DMS53 (cell line): ENCODE results near the gene PRDM12.

Experiments
- DNase-seq: peaks from one replicate; lab custom pipeline; 2025; lab: John Stamatoyannopoulos, UW

Gene PRDM12

DNA sequence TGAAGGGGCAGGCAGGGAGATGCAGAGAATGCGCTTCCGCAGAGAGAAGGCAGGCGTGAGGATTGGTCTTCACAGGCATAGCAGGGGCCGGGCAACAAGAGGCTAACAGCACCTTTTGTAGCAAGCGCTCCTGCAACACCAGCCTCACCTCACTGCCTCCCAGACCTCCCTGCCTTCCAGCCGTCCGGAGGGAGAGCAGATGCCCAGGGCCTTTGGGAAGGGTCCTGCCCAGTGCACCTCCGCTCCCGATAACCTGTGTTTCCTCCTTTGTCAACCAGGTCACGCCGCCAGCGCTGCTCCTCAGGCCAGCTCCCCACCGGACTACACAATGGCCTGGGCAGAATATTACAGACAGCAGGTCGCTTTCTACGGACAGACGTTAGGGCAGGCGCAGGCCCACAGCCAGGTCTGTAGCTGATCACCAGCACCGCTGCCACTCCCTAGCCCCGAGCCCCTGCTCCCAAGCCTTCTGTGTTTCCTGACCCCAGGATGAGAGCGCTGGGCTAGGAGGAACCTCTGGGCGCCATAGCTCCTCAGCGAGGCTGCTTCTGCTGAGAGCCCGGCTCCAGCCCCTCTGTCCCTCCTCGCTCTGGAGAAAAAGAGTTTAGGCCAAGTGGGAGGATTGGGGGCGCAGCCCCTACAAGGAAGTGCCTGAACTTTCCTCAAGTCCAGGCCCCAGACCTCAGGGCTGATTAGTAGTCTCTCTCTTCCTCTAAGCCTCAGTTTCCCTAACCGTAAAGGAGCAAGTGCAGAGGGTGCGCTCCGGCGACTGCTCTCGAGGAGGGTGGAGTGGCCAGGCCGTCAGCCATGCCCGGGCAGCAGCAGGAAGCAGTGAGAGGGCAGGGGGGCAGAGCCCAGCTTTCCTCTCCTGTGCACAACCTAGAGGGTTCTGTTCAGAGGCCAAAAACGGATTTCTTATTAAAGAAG is 28.4 kb upstream of the PRDM12 start:
- no peak for DNase-seq

DNA sequence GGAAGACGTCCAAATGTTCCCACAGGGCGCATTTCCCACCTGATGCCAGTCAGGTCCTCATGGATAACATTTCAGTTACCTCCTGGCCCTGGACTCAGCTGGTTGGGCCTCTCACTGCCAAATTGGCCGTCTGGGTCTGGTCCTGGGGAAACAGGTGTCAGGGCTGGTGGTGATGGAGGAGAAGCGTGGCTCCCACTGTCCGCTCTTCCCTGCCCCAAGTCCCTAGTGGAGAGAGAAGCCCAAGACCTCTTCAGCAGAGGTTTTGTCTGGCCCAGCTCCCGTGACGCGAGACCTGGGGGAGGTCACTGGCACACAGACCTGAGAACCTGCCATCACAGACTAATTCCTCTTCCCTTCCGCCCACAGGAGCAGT is 27.8 kb upstream of the PRDM12 start:
- DNase-seq, result no peak

DNA sequence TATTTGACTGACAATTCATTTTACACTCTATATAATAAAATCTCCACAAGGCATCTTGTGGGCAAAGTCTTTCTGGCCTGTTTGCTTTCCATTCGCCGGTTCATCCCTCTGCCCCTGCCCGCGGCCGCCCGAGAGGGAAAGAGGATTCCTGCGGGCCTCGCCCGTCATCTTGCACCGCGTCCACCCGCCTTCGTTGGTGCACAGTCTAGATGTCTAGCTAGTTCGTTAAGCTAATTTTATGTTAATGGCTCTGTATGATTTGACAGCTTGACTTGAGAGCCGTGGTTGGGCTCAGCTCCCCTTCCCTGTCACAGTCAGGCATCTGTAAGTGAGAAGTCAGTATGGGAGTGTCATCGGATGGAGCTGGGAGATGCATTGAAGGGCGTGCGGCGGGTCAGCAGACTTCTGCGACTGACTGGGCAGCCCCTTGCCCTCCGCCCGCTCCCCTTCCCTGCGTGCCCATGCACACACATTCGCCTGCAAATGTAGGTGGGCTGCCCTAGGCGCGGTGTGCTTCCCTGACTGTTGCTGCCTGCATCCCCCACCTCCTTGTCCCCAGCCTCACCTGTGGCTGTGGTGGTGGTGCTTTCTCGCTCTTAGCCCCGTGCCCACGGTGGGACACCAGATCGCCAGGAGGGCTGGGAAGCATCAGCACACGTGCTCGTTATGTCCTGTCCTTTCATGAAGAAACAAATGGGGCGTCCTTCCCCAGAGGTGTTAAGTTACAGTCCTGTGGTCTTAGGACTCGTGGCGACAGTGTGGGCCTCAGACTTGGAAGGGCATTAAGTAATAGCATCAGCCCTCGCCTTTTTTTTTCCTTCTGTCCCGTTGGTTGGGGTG is 25.9 kb upstream of the PRDM12 start:
- no peak for DNase-seq

- DNase-seq, result no peak
Measured at GRCh38 chr9:130639124-130639765, 25.1 kb upstream of the PRDM12 start.

DNA sequence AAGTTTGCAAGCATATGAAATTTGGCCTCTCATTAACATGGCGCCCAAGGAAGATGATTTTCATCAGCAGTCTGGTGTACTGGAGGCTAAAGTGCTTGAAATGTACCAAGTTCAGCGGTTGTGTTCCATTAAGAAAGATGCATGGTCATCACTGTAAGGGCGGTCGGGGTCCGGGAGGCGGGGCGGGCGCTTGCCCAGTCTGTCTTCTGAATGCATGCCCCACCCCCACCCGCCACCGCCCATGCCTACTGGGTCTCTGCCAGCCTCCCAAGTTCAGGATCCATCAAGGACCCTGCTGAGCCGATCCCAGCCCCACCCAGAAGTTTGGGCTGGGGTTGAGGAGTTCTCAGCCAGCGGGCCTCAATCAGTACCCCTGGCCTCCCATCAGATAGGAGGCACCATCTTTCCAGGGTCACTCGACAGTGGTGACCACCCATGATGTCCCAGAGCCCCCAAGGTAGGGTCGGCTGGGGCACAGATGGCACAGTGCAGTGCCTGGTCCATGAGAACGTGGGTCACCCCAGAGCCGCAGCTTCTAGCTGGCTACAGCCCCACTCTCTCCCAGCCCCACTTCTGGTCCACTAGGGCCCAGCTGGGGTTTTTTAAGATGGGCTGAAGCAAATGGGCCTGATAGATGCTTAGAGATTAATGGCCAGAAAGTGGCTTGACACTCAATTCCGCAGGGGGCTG is 24.4 kb upstream of the PRDM12 start:
- no peak for DNase-seq

- peak; percentile 20 for DNase-seq
Measured at GRCh38 chr9:130640681-130641080, 23.7 kb upstream of the PRDM12 start.

DNA sequence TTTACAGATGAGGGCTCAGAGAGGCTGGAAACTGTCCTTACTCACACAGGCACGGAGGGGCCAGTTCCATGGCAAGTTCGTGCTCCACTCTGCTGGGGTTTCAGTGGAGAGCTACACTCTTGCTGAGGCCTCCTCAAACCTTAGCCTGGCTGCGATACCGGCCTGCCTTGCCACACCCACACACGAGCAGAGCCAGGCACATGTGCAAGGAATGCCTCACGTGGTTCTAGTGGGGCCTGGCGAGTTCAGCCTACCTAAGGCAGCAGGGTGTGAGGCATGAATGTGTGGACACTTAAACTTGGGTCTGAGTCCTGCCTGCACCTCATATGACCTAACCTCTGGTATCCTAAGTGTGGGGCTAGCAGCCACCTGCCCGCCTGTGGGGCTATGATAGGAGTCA is 21.5 kb upstream of the PRDM12 start:
- DNase-seq, result no peak

DNA sequence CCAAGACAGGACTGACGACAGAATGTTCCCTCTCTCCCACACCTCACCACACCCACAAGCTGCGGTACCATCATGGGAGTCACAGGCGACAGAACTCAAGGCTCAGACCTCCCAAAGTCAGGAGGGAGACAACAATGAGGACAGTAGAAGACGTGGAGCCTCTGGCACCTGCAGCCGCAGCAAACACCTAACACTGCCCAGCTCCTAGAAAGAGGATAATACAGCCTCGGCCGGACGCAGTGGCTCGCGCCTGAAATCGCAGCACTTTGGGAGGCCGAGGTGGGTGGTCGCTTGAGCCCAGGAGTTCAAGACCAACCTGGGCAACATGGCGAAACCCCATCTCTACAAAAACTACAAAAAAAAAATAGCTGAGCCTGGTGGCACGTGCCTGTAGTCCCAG is 13.2 kb upstream of the PRDM12 start:
- DNase-seq, result no peak

DNA sequence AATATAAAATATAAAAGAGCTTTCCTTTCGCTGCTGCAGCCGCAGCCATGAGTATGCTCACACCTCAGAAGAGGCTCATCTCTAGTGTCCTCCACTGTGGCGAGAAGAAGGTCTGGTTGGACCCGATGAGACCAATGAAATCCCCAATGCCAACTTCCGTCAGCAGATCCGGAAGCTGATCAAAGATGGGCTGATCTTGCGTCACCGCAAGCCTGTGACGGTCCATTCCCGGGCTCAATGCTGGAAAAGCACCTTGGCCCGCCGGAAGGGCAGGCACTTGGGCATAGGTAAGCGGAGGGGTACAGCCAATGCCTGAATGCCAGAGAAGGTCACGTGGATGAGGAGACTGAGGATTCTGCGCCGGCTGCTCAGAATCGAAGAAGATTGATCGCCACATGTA is 12.6 kb upstream of the PRDM12 start:
- DNase-seq, result peak; percentile 95

DNA sequence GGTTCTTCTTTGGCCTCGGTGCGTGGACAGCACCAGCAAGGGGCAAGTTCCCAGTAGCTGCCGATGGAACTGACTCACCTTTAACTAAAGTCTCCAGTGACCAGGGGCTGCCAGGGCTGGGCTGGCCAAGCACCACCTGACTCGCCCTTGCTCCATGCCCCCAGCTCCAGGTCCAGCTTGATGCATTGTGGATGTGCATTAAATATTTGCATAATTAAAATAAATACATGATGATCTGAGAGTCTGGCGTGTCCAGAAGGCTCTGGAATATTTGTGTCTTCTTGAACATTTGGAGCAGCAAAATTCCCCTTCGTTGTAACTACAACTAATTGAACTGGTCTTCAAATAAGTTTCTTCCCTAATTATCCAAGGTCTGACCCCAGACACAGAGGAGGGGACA is 9.5 kb upstream of the PRDM12 start:
- no peak for DNase-seq

- no peak for DNase-seq
Measured at GRCh38 chr9:130658893-130659698, 5.3 kb upstream of the PRDM12 start.

DNA sequence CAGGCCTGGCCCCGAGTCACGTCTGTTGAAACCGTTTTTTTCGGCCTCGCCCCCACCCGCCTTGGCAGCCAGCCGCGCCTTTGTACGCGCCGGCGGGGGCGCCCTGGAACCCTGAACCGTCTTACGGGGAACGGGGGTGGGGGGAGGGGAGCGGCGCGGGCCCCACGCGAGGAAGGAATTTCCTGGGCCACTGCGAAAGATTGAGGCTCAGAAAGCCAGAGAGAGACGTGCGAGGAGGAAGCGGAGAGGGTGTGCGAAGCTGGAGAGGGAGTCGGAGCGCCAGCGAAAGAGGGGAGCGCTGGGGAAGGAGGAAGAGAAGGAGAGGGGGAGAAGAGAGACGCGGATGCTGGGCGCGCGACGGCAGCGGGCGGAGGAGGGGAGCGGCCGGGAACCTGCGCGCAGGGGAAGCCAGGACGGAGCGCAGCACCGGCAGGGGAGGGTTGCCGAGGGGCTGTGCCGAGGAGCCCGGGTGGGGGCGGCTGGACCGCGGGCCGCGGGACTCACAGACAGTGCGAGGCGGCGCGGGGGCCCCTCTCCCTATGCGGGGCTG is 4.6 kb upstream of the PRDM12 start:
- DNase-seq, result peak; percentile 23

- DNase-seq, result no peak
Measured at GRCh38 chr9:130660326-130660682, 4.1 kb upstream of the PRDM12 start.

GRCh38 chr9:130660683-130661450 is 3.5 kb upstream of the PRDM12 start:
- DNase-seq, result peak; percentile 36

DNA sequence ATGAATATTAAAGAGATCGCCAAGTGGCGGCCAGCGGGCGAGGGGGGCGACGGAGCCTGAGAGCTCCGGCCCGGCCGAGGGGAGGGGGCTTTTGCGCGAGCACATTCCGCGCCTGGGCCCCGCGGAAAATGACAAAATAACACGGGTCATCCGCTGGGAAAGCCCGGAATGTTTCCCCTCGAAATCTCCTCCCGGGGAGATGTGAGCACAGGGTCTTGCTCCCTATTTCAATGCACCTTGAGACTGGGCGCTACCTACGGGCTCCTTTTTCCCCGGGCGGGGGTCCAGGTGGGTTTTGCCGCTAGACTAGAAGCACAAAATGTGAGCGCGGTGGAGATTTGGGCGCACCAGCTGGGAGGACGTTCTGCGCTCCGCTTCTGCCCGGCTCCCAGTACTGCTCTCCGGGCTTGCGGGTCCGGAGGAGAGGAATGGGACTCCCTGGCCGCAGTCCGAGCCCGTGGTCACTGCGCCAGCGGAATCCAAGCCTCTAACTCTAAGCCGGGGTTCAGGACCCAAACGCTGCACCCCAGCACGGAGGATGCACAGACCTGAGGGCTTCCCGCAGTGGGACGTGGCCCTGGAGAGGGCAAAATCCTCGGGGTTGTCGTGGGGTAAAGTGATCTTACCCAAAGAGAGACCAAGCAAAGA is 2.8 kb upstream of the PRDM12 start:
- peak; percentile 42 for DNase-seq

- peak; percentile 58 for DNase-seq
Measured at GRCh38 chr9:130662099-130662969, 2.1 kb upstream of the PRDM12 start.

DNA sequence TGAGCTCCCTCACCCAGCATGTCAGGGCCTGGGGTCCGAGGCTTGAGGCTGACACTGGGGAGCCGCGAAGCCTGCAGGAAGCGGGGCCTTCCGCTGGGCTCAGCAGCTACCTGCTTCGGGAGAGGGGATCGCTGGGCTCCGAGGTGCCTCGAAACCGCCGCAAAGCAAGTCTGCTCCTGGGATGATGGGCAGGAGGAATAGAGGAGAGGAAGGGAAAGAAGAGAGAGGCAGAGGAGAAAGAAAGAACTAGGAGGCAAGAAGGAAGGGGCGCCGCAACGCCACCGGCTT is 1.5 kb upstream of the PRDM12 start:
- DNase-seq, result peak; percentile 59

DNA sequence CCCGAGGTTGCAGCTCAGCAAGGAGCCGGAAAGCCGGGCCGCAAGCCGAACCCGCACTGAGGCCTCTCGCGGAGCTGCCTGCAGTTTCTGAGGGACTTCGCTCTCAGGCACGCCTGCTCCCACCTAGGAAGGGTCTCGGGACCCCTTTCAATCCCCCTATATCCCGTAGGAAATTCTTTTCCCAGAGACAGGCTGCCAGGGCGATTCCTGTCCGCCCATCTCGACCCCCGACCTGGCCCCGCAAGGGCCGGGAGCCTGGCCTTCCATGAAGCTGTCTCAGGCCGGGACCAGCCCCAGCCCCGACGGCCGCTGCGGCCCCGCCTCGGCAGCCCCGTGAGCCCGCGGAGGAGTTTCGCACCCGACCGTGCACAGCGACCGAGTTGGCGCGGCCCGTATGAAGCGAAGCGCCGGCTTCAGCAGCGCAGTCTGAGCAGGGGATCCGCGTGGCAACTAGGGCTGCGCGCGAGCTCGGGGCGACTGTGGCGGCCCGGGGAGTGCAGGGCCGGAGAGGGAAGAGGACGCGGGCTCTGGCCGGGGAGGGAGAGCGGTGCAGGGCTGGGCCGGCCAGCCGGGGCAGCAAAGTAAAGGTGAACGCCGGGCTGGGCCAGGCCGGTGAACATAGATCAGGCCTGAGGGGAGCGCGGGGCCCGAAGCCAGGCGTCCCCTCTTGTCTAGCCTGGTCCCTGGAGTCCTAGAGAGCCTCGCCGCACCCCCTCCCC is 977 bp upstream of the PRDM12 start:
- DNase-seq, result peak; percentile 59
